ENCODE data around the gene SLC38A6. TPM values are rescaled to one million over a fixed set of nuclear protein-coding genes. Genes with fewer than 3 reads are reported as not detected.

The SLC38A6 gene
- polyA plus RNA-seq, 1 donor: 35.5 TPM

Other genes with a start within 250 kb of the SLC38A6 start
- 53.0 TPM for gene MNAT1, start 246.5 kb upstream of the SLC38A6 start, polyA plus RNA-seq (ENCODE audit: insufficient read length)
- 27.0 TPM for gene TRMT5, start 166 bp upstream of the SLC38A6 start, polyA plus RNA-seq (ENCODE audit: insufficient read length)